Skeletal muscle satellite cell (primary cell): ENCODE results near the gene UGDH.
"Not testable (repeated sequence)": the region's sequence is repeated elsewhere in the genome, so short reads cannot be mapped to it uniquely, and the experiment has no call there.

Source experiments
- H3K27me3 ChIP-seq: 2 replicates; pipeline ENCODE4 v1.7.0; 2013; ENCODE audit warnings: low read length; ENCODE audit not compliant: control insufficient read depth, insufficient read depth
- H3K36me3 ChIP-seq: 2 replicates; pipeline ENCODE4 v1.7.0; 2013; ENCODE audit warnings: mild to moderate bottlenecking, control low read depth, low read length; ENCODE audit not compliant: insufficient read depth
- H3K4me1 ChIP-seq: 2 replicates; pipeline ENCODE4 v1.7.0; 2013; ENCODE audit warnings: low read length; ENCODE audit not compliant: control insufficient read depth, insufficient read depth
- H3K4me2 ChIP-seq: 2 replicates; pipeline ENCODE4 v1.7.0; 2013; ENCODE audit warnings: mild to moderate bottlenecking, low read length
- H3K4me3 ChIP-seq: 2 replicates; pipeline ENCODE4 v1.7.0; 2013; ENCODE audit warnings: low read length
- H3K9ac ChIP-seq: 2 replicates; pipeline ENCODE4 v1.7.0; 2013; ENCODE audit warnings: mild to moderate bottlenecking, low read depth, low read length, moderate library complexity
- H3K9me3 ChIP-seq: replicated peaks from 2 replicates; pipeline ENCODE4 v1.7.0; 2013; ENCODE audit warnings: mild to moderate bottlenecking, control low read depth, low read length

Gene UGDH

DNA sequence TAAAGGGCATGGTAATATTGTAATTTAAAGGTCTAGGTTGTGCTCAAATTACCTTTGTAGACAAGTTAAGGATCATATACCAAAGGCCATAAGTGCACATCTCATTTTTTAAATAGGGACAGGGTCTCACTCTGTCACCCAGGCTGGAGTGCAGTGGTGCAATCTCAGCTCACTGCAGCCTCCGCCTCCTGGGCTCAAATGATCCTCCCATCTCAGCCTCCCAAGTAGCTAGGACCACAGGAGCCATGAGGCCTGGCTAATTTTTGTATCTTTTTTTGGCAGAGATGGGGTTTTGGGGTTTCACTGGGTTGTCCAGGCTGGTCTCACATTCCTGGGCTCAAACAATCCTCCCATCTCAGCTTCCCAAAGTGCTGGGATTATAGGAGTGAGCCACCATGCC lies 13.0 kb downstream of the UGDH start:
- not testable (repeated sequence) for H3K9me3 ChIP-seq, H3K9ac ChIP-seq, H3K4me3 ChIP-seq, H3K27me3 ChIP-seq, H3K4me2 ChIP-seq
- Histone ChIP-seq H3K36me3 (peaks cover 75% of the 10 kb centered on the region), H3K4me1 (peaks cover 12% of the 10 kb centered on the region)

DNA sequence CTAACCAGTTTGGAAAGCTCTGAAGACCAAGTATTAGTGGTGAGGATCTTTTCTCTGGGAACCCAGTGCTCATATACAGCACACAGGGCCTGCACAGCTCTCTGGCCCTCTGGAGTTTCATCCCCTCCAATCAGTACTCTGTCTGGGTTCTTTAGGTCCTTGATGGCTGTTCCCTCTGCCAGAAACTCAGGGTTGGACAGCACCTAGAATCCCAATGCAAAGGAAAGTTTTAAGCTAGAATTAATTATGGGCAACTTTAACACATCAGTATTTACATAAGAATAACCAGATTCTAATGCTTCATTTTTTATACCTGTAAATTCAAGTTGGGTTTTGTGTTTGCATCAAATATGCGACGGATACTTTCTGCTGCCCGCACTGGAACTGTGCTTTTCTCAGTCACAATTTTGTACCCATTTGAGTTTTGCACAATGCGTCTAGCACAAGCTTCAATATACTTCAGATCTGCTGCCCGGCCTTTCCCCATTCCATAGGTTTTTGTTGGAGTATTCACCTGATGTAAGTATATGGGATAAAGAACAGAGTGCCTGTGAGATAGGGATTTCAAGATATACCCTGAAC lies 16.8 kb downstream of the UGDH start:
- H3K4me1 ChIP-seq = peaks cover 7% of the 10 kb centered on the region

DNA sequence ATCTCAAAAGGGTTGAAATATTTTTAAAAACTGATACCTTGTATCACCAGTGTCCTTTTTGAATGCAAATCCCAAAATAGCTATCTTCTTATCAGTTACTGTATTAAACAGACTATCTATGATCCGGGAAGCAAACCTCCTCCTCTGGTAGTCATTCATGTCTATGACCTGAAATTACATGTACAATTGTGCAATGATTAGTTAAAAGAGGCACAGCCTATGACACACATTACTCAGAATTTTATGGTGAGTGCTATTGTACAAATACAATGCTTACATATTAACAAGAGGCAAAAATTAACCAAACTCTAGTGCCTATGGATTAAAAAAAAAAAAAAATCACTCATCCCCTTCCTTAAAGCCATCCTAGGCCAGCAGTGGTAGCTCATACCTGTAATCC lies 21.7 kb downstream of the UGDH start:
- H3K4me1 ChIP-seq = peaks cover 19% of the 10 kb centered on the region
- H3K4me2 ChIP-seq = no peak overlapping the region
- H3K36me3 ChIP-seq = peaks cover 83% of the 10 kb centered on the region
- H3K9me3 ChIP-seq = no peaks in the 10 kb centered on the region
- no peak overlapping the region for H3K4me3 ChIP-seq
- H3K9ac ChIP-seq = no peak overlapping the region
- no peaks in the 10 kb centered on the region for H3K27me3 ChIP-seq

More for the DNA sequence above, 16.8 kb downstream of the UGDH start:
- Histone ChIP-seq H3K4me3 (no peak overlapping the region), H3K9ac (no peak overlapping the region), H3K4me2 (no peak overlapping the region), H3K9me3 (no peaks in the 10 kb centered on the region), H3K27me3 (no peaks in the 10 kb centered on the region), H3K36me3 (peaks cover 87% of the 10 kb centered on the region)

DNA sequence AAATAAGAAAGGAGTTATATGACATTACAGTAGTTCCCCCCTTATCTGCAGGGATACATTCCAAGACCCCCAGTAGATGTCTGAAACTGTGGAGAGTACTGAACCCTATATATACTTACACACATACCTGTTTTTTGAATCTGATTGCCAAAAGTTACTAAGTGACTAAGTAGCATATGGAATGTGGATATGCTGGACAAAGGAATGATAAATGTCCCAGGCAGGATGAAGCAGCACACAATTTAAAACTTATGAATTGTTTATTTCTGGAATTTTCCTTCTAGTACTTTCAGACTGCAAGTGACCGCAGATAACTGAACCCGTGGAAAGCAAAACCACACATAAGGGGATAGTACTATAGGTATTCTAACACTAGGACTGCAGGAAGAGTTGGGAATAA lies 22.7 kb downstream of the UGDH start:
- H3K4me2 ChIP-seq = no peak overlapping the region
- no peaks in the 10 kb centered on the region for H3K9me3 ChIP-seq
- H3K4me3 ChIP-seq = no peak overlapping the region
- peaks cover 80% of the 10 kb centered on the region for H3K36me3 ChIP-seq
- H3K27me3 ChIP-seq = no peaks in the 10 kb centered on the region
- peaks cover 19% of the 10 kb centered on the region for H3K4me1 ChIP-seq
- H3K9ac ChIP-seq = no peak overlapping the region

DNA sequence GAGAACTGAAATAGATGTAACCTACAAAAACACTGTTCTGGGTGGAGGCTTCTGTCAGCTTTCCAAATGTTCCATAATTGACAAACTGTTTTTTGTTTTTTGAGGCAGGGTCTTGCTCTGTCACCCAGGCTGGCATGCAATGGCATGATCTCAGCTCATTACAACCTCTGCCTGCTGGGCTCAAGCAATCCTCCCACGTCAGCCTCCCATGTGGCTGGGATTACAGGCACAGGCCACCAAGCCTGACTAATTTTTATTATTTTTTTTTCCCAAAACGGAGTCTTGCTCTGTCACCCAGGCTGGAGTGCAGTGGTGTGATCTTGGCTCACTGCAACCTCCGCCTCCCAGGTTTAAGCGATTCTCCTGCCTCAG lies 24.6 kb downstream of the UGDH start:
- not testable (repeated sequence) for H3K4me3 ChIP-seq, H3K9me3 ChIP-seq, H3K27me3 ChIP-seq
- Histone ChIP-seq H3K4me1 (peaks cover 19% of the 10 kb centered on the region), H3K9ac (peak overlapping the region; percentile 75), H3K4me2 (peak overlapping the region; percentile 27), H3K36me3 (peaks cover 82% of the 10 kb centered on the region)

DNA sequence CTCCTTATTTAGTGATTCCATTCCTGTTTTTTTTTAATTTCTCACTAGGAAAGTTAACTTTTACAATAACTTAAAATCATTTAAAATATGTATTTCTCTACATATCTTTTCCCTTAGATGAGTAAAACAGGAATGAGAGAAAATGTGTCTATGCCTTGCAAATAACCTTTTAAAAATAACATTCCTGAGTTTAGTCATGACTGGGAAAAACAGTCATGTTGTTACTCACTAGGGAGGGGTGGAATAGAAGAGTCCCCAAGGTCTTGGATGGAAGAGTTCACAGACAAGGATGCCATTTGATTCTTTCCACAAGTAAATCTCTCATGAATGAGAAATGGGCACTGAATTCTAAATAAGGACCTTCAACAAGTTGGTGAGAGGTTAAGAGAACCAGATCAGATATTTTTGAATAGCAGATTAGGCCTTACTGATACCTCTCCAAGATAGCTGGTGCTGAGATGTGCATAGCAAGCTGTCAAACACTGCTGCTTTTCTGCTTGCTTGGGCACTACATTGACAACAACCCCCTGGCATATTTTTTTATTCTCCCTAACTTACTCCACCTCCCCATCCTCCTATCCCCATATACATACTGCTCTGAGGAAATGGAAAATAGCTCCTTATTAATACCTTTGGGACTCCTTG lies 25.1 kb downstream of the UGDH start:
- Histone ChIP-seq H3K9me3 (no peaks in the 10 kb centered on the region), H3K4me2 (peak overlapping the region; percentile 65), H3K4me3 (no peak overlapping the region), H3K36me3 (peaks cover 80% of the 10 kb centered on the region), H3K27me3 (no peaks in the 10 kb centered on the region), H3K9ac (peak overlapping the region; percentile 83), H3K4me1 (peaks cover 19% of the 10 kb centered on the region)

DNA sequence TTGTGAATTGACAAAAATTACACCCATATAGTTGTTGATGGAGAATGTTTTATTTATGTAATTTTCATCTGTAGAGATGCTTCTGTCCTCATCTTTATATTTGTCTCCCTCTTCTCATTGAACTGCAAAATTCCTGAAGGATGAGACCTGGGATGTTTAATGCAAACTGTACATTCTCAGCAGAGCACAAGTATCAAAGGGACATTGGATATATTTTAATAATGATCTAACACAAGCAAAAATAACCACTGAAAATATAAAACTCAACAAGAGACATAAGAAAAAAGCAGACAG lies 28.6 kb downstream of the UGDH start:
- Histone ChIP-seq H3K4me3 (no peak overlapping the region), H3K9ac (no peak overlapping the region), H3K9me3 (no peaks in the 10 kb centered on the region), H3K27me3 (no peaks in the 10 kb centered on the region), H3K4me2 (no peak overlapping the region), H3K36me3 (peaks cover 48% of the 10 kb centered on the region), H3K4me1 (peaks cover 19% of the 10 kb centered on the region)

DNA sequence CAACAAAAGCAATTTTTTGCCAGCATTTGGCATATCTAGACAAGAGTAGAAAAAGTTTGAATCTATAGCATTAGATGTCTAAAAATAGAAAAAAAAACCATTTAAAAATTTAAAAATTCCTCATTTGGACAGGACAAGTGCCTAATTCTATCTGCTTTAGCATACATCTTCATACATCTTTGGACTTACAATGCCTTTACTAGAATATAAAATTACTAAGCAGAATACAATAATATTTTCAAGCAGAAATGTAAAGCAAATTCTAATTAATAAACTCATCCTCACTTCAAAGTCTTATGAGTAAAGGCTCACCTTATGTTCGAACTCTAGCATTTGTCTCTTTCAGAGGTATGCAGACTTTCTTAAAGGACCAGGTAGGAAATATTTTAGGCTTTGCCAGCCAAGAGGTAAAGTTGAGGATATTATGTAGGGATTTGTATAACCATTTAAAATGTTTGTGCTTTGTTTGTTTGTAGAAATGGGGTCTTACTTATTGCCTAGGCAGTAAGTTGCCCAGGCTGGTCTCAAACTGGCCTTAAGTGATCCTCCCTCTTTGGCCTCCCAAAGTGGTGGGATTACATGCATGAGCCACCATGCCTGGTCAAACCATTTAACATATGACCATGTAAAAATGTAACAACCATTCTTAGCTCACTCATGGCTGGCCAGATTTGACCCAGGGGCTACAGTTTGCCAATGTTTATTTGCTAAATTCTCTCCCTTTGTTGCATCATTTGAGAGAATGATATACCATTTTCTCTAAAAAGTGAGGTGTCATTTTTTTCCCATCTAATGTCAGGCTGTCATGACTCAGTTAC lies 29.1 kb downstream of the UGDH start:
- no peak overlapping the region for H3K9ac ChIP-seq
- no peak overlapping the region for H3K4me3 ChIP-seq

DNA sequence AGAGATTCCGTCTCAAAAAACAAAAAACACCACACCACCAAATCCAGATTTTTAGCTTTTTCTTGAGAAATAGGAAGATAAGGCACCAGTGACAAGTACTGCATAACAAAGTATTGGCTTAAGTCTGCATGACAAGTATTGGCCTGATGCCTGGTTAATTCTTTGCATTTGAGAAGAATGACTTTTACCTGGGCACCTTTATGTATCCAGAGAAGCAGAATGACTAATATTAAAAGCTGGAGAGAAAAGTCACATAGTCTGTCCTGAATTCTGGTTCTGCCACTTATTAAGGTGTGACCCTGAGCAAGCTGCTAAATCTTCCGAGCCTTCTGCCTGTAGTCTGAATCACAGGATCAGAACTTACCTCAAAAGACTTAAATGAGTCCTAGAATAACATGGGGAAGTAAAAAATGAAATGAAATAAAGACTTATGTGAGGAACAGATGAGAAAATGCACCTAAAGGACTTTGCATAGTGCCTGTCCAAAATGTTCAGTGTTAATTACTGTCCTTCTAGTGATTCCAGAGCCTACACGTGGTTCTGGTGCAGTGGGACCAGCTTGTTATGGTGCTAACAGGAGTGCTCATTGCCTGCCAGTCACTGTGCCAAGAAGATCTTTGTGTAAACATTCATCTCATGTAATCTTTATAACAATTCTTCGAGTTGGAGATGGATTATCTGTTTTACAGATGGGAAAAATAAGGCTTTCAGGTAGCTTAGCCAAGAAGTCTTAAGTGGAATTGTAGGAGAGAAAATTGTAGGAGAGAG lies 31.6 kb downstream of the UGDH start:
- no peak overlapping the region for H3K9ac ChIP-seq
- H3K9me3 ChIP-seq = no peaks in the 10 kb centered on the region
- no peak overlapping the region for H3K4me3 ChIP-seq
- no peaks in the 10 kb centered on the region for H3K4me1 ChIP-seq
- peaks cover 29% of the 10 kb centered on the region for H3K36me3 ChIP-seq
- no peak overlapping the region for H3K4me2 ChIP-seq
- H3K27me3 ChIP-seq = no peaks in the 10 kb centered on the region

More for the DNA sequence above, 29.1 kb downstream of the UGDH start:
- H3K36me3 ChIP-seq = peaks cover 42% of the 10 kb centered on the region
- no peaks in the 10 kb centered on the region for H3K9me3 ChIP-seq
- H3K4me2 ChIP-seq = no peak overlapping the region
- H3K27me3 ChIP-seq = no peaks in the 10 kb centered on the region
- peaks cover 16% of the 10 kb centered on the region for H3K4me1 ChIP-seq

DNA sequence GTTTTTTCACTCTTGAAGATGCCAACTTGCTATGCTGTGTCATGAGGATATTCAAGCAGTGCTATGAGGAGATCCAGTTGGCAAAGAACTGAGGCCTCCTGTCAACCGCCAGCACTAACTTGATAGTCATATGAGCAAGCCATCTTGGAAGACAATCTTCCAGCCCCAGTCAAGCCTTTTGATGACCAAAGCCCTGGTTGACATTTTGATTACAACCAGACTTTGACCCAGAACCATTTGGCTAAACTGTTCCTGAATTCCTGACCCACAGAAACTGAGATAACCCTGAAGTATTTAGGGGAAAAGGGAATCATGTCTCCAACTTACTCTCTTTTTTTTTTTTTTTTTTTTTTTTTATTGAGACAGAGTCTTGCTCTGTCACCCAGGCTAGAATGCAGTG lies 32.9 kb downstream of the UGDH start:
- no peaks in the 10 kb centered on the region for H3K27me3 ChIP-seq
- H3K4me2 ChIP-seq = no peak overlapping the region
- no peak overlapping the region for H3K9ac ChIP-seq
- H3K4me3 ChIP-seq = no peak overlapping the region
- H3K9me3 ChIP-seq = no peaks in the 10 kb centered on the region
- H3K36me3 ChIP-seq = peaks cover 20% of the 10 kb centered on the region
- H3K4me1 ChIP-seq = no peaks in the 10 kb centered on the region

DNA sequence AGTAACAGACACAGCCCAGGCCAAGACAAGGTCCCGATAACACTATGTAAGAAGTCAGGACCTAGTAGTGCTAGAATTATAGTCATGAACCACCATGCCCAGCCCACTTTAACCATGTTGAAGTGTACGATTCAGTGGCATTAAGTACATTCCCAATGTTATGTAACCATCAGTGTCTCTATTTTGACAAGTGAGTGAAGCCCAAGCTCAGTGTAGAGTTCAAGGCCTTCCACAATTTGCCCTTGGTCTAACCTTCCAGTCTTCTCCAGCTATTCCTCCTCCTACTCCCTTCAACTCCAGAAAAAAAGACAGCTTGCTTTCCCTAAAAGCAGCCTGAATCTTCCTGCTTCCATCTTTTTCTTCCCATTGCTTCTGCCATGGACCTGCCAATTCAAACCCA lies 36.9 kb downstream of the UGDH start:
- Histone ChIP-seq H3K4me3 (no peak overlapping the region), H3K27me3 (no peaks in the 10 kb centered on the region), H3K36me3 (no peaks in the 10 kb centered on the region), H3K9me3 (no peaks in the 10 kb centered on the region), H3K4me2 (no peak overlapping the region), H3K9ac (no peak overlapping the region), H3K4me1 (no peaks in the 10 kb centered on the region)
